Muscle layer of duodenum (tissue), 2 donors: ENCODE measurements around the gene VPS37B.

Experiments used
- H3K27ac ChIP-seq: one replicate; pipeline ENCODE4 v1.7.0; 2013; ENCODE audit warnings: mild to moderate bottlenecking, low read length
- H3K27me3 ChIP-seq: one replicate; pipeline ENCODE4 v1.7.0; 2013; ENCODE audit warnings: low read depth, mild to moderate bottlenecking, control low read depth, low read length
- H3K36me3 ChIP-seq, 2 donors: one replicate each; pipeline ENCODE4 v1.7.0; 2013; ENCODE audit warnings: low read length in 2 of 2, control low read depth in 1 of 2, mild to moderate bottlenecking in 1 of 2; ENCODE audit not compliant: insufficient read depth in 2 of 2, control insufficient read depth in 1 of 2
- H3K4me1 ChIP-seq, 2 donors: one replicate each; pipeline ENCODE4 v1.7.0; 2013; ENCODE audit warnings: low read length in 2 of 2, mild to moderate bottlenecking in 2 of 2, control low read depth in 1 of 2, moderate library complexity in 1 of 2; ENCODE audit not compliant: insufficient read depth in 2 of 2, control insufficient read depth in 1 of 2
- H3K4me3 ChIP-seq, 2 donors: one replicate each; pipeline ENCODE4 v1.7.0; 2013; ENCODE audit warnings: low read length in 2 of 2, low read depth in 1 of 2, mild to moderate bottlenecking in 1 of 2
- H3K9me3 ChIP-seq, 2 donors: one replicate each; pipeline ENCODE4 v1.7.0; 2013; ENCODE audit warnings: low read length in 2 of 2, control low read depth in 1 of 2, mild to moderate bottlenecking in 1 of 2; ENCODE audit not compliant: control insufficient read depth in 1 of 2
- donor health status: healthy.

VPS37B gene

DNA sequence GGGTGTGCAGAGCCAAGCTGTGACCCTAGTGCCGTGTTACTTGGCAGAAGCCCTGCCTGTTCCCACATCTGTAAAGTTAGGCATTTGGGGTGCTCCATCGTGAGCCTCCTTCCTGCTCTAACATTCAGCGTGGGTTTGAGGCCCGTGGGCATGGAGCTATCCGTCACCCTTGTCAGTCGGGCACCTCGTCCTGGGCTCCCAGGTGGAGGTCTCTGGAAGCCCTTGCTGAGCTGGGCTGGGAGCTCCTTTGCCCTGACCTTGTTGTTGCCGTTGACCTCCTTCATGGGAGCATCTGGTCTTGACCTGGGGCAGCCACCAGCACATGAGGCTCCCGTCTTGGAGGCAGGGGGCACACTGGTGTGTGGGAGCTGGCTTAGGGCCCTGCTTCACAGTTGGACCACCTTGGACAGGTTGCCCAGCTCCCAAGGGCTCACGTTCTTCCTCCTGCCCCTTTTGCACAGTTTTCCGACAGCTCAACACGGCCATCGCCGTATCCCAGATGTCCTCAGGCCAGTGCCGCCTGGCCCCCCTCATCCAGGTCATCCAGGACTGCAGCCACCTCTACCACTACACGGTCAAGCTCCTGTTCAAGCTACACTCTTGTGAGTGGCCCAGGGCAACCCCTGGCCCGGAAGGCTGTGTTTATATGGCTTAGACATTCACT, 42.2 kb downstream of the VPS37B start:
- Histone ChIP-seq H3K9me3 (no peaks in the 10 kb centered on the region), H3K36me3 (no peaks in the 10 kb centered on the region), H3K27me3 (no peaks in the 10 kb centered on the region), H3K27ac (no peak overlapping the region), H3K4me1 (peaks cover 0 to 10% of the 10 kb centered on the region in 2 donors), H3K4me3 (no peak overlapping the region)

DNA sequence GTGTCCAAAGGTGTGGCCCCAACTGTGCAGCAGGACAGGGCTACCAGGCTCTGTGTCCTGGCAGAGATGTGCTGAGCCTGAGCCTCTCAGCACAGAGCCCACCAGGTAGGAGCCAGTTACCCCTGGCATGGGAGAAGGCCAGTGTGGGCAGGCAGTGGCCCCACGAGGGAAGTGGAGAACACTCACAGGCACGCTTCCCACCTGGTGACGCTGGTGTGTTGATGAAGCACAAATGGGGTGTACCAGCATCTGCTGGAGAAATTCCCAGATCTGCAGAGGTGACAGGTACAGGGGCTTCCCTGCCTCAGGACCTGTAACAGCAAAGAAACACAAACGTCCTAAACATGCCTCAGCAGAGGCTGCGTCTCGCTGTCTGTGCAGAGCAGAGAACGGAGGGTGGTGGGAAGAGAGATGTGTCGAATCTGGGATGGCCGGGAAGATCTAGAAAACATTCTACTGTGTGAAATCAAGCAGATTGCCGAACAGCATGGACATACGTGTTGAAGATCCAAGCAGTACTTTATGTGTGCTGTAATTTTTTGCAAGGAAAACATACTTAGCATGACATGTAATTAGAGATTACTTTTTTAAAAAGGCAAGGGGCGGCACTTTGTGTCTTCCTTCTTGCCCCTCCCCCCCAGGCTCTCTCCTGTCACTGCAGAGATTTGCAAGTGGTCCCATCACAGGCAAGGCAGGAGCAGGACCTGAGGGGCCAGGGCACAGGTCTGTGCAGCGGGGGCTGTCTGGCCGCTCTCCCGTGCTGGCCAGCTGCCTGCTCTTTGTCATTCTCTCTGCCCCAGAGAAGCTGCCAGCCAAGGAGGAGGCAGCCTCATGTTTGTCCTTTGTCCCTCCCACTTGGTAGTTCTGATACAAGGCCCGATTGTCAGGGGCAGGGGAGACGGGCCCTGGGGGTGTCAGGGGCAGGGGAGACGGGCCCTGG, 43.3 kb downstream of the VPS37B start:
- Histone ChIP-seq H3K36me3 (no peaks in the 10 kb centered on the region), H3K27ac (no peak overlapping the region), H3K4me3 (no peak overlapping the region), H3K9me3 (no peaks in the 10 kb centered on the region), H3K4me1 (peaks cover 0 to 10% of the 10 kb centered on the region in 2 donors), H3K27me3 (no peaks in the 10 kb centered on the region)

GRCh38 chr12:122851820-122852219, 44.1 kb downstream of the VPS37B start:
- no peak overlapping the region for H3K27ac ChIP-seq
- H3K9me3 ChIP-seq, result no peaks in the 10 kb centered on the region
- peaks cover 0 to 10% of the 10 kb centered on the region in 2 donors for H3K4me1 ChIP-seq
- no peaks in the 10 kb centered on the region for H3K27me3 ChIP-seq
- H3K4me3 ChIP-seq, result no peak overlapping the region
- H3K36me3 ChIP-seq, result no peaks in the 10 kb centered on the region

DNA sequence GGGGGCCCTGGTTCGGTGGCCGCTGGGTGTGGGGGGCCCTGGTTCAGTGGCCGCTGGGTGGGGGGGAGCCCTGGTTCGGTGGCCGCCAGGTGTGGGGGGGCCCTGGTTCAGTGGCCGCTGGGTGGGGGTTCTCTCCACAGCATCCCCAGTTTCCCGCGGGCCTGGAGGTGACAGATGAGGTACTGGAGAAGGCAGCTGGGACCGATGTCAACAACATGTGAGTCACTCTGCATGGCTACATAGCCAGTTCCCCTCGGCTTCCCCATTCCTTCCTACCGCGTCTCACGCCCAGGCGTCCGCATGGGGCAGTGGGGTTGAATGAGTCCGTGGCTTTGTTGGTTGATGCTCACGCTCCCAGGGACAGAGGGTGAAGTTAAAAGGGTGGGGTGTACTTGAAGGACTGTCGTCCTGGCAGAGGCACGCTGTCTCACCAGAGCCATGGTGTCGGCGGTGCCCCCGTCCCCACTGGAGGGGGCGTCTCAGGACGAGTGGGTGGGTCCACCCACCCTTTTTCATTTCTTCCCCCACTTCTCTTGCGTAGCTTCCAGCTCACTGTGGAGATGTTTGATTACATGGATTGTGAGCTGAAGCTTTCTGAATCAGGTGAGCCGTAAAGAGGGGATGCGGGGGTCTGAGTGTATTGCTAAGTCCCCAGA, 45.1 kb downstream of the VPS37B start:
- no peaks in the 10 kb centered on the region for H3K9me3 ChIP-seq
- no peaks in the 10 kb centered on the region for H3K27me3 ChIP-seq
- H3K27ac ChIP-seq, result no peak overlapping the region
- H3K4me1 ChIP-seq, result peaks cover 0 to 10% of the 10 kb centered on the region in 2 donors
- H3K4me3 ChIP-seq, result no peak overlapping the region
- H3K36me3 ChIP-seq, result no peaks in the 10 kb centered on the region

DNA sequence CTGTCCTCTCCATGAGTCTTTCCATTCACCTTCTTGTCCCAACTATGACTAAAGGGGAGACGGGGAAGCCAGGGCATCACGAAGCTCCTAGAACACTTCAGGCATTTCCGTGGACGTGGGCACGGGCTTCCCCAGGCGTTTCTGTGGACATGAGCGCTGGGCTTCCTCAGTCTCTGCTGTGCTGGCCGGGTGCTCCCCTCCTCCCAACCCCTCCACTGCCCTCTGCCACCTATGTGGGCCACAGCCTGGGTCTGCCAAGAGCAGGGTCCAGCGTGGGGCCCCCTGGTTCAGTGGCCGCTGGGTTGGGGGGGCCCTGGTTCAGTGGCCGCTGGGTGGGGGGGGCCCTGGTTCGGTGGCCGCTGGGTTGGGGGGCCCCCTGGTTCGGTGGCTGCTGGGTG, 45.9 kb downstream of the VPS37B start:
- H3K4me3 ChIP-seq, result no peak overlapping the region
- peaks cover 0 to 10% of the 10 kb centered on the region in 2 donors for H3K4me1 ChIP-seq
- H3K36me3 ChIP-seq, result no peaks in the 10 kb centered on the region
- no peaks in the 10 kb centered on the region for H3K27me3 ChIP-seq
- no peaks in the 10 kb centered on the region for H3K9me3 ChIP-seq
- H3K27ac ChIP-seq, result no peak overlapping the region

DNA sequence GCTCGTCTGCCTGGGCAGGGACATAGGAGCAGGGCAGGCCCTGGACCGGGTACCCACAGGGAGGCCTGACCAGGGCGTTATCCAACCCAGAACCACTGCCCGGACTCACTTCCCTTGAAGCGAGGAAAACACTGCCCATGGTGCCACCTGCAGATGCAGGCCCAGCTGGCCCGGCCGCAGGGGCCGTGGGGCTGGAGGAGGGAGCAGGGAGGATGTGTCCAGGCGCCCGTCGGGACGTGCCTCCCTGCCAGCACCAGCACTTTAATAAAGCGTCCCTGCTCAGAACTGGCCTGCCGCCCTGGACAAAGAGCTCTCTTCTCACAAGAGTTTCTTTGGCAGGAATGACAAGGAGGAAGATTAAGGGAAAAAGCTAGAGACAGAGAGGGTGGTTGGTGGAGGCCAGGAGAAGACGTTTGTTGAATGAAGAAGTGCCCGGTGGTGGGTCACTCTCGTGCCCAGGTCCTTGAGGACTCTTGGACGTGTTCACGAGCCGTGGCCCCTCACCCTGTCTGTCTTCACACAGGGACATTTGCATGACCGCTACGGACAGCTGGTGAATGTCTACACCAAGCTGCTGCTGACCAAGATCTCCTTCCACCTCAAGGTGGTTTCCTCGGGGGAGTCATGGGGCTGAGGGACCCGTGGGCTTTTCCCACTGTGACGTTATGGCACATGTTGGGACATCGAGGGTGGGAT, 46.4 kb downstream of the VPS37B start:
- Histone ChIP-seq H3K4me3 (no peak overlapping the region), H3K4me1 (peaks cover 0 to 14% of the 10 kb centered on the region in 2 donors), H3K27me3 (no peaks in the 10 kb centered on the region), H3K27ac (no peak overlapping the region), H3K9me3 (no peaks in the 10 kb centered on the region), H3K36me3 (no peaks in the 10 kb centered on the region)

DNA sequence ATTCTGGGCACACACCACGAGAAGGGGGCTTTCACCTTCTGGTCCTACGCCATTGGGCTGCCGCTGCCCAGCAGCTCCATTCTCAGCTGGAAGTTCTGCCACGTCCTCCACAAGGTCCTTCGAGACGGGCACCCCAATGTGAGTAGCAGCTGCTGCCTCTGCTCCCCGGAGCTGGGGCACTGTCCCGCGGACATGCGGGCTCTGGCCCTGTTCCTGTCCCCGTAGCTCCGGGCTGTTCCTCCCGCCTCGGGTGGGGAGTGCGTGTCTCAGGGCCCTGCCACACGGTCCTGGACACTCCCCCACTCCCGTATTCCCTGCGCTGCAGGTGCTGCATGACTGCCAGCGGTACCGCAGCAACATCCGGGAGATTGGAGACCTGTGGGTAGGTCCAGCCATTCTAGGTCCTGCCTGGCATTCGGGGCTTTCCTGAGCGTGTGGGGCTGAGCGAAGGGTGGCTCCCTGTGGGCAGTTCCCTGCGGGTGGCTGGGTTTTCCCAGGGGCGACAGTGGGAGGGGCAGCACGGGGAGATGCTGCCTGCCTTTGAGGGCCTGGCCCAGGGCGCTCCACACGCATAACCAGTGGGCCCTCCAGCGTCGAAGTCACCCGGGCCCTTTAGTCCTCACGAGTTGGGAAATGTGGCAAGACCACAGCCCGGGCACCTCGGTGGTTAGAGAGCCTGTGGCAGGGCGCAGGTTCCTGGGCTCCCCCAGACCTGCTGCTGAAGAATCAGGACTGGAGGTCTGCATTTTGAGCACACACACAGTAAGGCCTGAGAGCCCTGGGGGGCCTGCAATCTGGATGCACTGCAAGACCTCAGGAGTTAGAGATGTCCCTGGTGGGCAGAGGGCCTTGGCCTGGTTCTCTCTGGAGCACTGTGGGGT, 47.2 kb downstream of the VPS37B start:
- no peaks in the 10 kb centered on the region for H3K36me3 ChIP-seq
- no peaks in the 10 kb centered on the region for H3K27me3 ChIP-seq
- H3K9me3 ChIP-seq, result no peaks in the 10 kb centered on the region
- no peak overlapping the region for H3K4me3 ChIP-seq
- H3K27ac ChIP-seq, result no peak overlapping the region
- H3K4me1 ChIP-seq, result peaks cover 0 to 13% of the 10 kb centered on the region in 2 donors

GRCh38 chr12:122847921-122848421, 48.0 kb downstream of the VPS37B start:
- Histone ChIP-seq H3K36me3 (no peaks in the 10 kb centered on the region), H3K4me1 (peaks cover 0 to 12% of the 10 kb centered on the region in 2 donors), H3K27ac (no peak overlapping the region), H3K4me3 (no peak overlapping the region), H3K9me3 (no peaks in the 10 kb centered on the region), H3K27me3 (no peaks in the 10 kb centered on the region)

DNA sequence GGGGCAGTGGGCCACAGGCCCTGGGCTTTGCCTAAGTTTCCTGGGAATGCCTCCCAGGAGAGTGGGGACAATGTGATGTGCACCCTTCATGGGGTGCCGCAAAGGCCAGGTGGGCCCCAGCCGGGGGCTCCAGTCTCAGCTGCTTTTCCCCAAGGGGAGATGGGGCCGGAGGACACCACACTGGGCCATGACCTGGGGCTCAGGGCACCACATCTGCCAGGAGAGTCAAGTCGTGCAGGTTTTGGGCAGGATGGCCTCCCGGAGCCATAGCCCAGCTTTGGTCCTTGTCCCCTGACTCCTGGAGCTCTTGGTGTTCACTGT, 48.4 kb downstream of the VPS37B start:
- H3K4me1 ChIP-seq, result peaks cover 0 to 16% of the 10 kb centered on the region in 2 donors

More for the DNA sequence above, 48.4 kb downstream of the VPS37B start:
- Histone ChIP-seq H3K9me3 (no peaks in the 10 kb centered on the region), H3K4me3 (no peak overlapping the region), H3K27me3 (no peaks in the 10 kb centered on the region), H3K27ac (no peak overlapping the region), H3K36me3 (no peaks in the 10 kb centered on the region)
